WTC11 (cell line): ENCODE measurements around the gene ZNF689. TPM values are rescaled to one million over a fixed set of nuclear protein-coding genes. Genes with fewer than 3 reads are reported as not detected.

Experiments used
- ATAC-seq: fragments of 200-7000 bp; cut with Tn5 transposase; 2 replicates; pipeline ENCODE4 v1.10.0; 2021; ENCODE audit warnings: mild to moderate bottlenecking, moderate library complexity
- CTCF ChIA-PET: fragments of 300-600 bp; sonication (Branson Sonifier 250); formaldehyde crosslinking; loops from one replicate; lab custom pipeline; 2021; ENCODE audit warnings: antibody characterized with exemption; lab: Charles Lee
- POLR2A ChIA-PET: fragments of 350-600 bp; sonication (Branson Sonifier 250); formaldehyde crosslinking; loops from one replicate; lab custom pipeline; 2021; ENCODE audit warnings: antibody characterized with exemption; lab: Charles Lee
- DNase-seq: peaks from one replicate; pipeline ENCODE4 v3.0.0; 2021; ENCODE audit warnings: low spot score
- H3K27ac Mint-ChIP-seq: 2 replicates; pipeline ENCODE4 v1.8.0; 2021; ENCODE audit warnings: mixed read lengths
- H3K27me3 Mint-ChIP-seq: 2 replicates; pipeline ENCODE4 v1.8.0; 2021; ENCODE audit warnings: low read depth, mild to moderate bottlenecking, moderate library complexity, mixed read lengths
- H3K36me3 Mint-ChIP-seq: 2 replicates; pipeline ENCODE4 v1.8.0; 2021; ENCODE audit warnings: mixed read lengths
- H3K4me1 Mint-ChIP-seq: 2 replicates; pipeline ENCODE4 v1.8.0; 2022; ENCODE audit warnings: mixed read lengths
- H3K4me3 Mint-ChIP-seq: 2 replicates; pipeline ENCODE4 v1.8.0; 2021; ENCODE audit warnings: mild to moderate bottlenecking, moderate library complexity, mixed read lengths
- H3K9me3 Mint-ChIP-seq: 2 replicates; pipeline ENCODE4 v1.8.0; 2021; ENCODE audit warnings: mixed read lengths
- AR ChIP-seq: fragments of 250-450 bp; sonication (Bioruptor Pico); IDR thresholded peaks from 2 replicates; pipeline ENCODE4 v1.9.0; 2021; ENCODE audit warnings: mild to moderate bottlenecking
- ATF1 ChIP-seq: sonication (generic); formaldehyde crosslinking; IDR thresholded peaks from 2 replicates; pipeline ENCODE4 v1.8.1; 2023; ENCODE audit warnings: mild to moderate bottlenecking, moderate library complexity, missing genetic modification reagents
- ELF4 ChIP-seq: sonication (generic); formaldehyde crosslinking; IDR thresholded peaks from 2 replicates; pipeline ENCODE4 v1.8.1; 2022; ENCODE audit warnings: low read depth, mild to moderate bottlenecking, moderate library complexity, missing genetic modification reagents
- ERG ChIP-seq: fragments of 250-450 bp; sonication (Bioruptor Pico); IDR thresholded peaks from 2 replicates; pipeline ENCODE4 v1.8.0; 2021; ENCODE audit warnings: mild to moderate bottlenecking
- ETV6 ChIP-seq: sonication (generic); formaldehyde crosslinking; IDR thresholded peaks from 2 replicates; pipeline ENCODE4 v1.8.1; 2022; ENCODE audit warnings: mild to moderate bottlenecking, missing genetic modification reagents
- FOXK1 ChIP-seq: sonication (generic); formaldehyde crosslinking; IDR thresholded peaks from 2 replicates; pipeline ENCODE4 v1.8.0; 2022; ENCODE audit warnings: mild to moderate bottlenecking, moderate library complexity, missing genetic modification reagents
- NFATC4 ChIP-seq: fragments of 250-450 bp; sonication (Bioruptor Pico); IDR thresholded peaks from 2 replicates; pipeline ENCODE4 v1.9.0; 2021; ENCODE audit warnings: mild to moderate bottlenecking
- NFE2L1 ChIP-seq: sonication (generic); formaldehyde crosslinking; IDR thresholded peaks from 2 replicates; pipeline ENCODE4 v1.8.1; 2023; ENCODE audit warnings: missing genetic modification reagents
- PREB ChIP-seq: sonication (generic); formaldehyde crosslinking; IDR thresholded peaks from 2 replicates; pipeline ENCODE4 v1.8.1; 2022; ENCODE audit warnings: mild to moderate bottlenecking, missing genetic modification reagents, moderate library complexity, borderline replicate concordance
- SMAD4 ChIP-seq: sonication (generic); formaldehyde crosslinking; IDR thresholded peaks from 2 replicates; pipeline ENCODE4 v1.8.0; 2022; ENCODE audit warnings: mild to moderate bottlenecking, missing genetic modification reagents
- SP1 ChIP-seq: sonication (generic); formaldehyde crosslinking; conservative IDR thresholded peaks from 2 replicates; pipeline ENCODE4 v1.8.1; 2022; ENCODE audit warnings: missing genetic modification reagents
- TCF7 ChIP-seq: sonication (generic); formaldehyde crosslinking; IDR thresholded peaks from 2 replicates; pipeline ENCODE4 v1.8.0; 2022; ENCODE audit warnings: mild to moderate bottlenecking, low read depth, missing genetic modification reagents, moderate library complexity
- TEAD1 ChIP-seq: sonication (generic); formaldehyde crosslinking; IDR thresholded peaks from 2 replicates; pipeline ENCODE4 v1.8.0; 2022; ENCODE audit warnings: mild to moderate bottlenecking, missing genetic modification reagents
- USF1 ChIP-seq: sonication (generic); formaldehyde crosslinking; IDR thresholded peaks from 2 replicates; pipeline ENCODE4 v1.8.0; 2022; ENCODE audit warnings: mild to moderate bottlenecking, missing genetic modification reagents
- USF2 ChIP-seq: sonication (generic); formaldehyde crosslinking; IDR thresholded peaks from 2 replicates; pipeline ENCODE4 v1.8.1; 2023; ENCODE audit warnings: mild to moderate bottlenecking, missing genetic modification reagents, moderate library complexity
- ZBTB21 ChIP-seq: sonication (generic); formaldehyde crosslinking; IDR thresholded peaks from 2 replicates; pipeline ENCODE4 v1.8.1; 2023; ENCODE audit warnings: mild to moderate bottlenecking, missing genetic modification reagents, borderline replicate concordance
- ZBTB43 ChIP-seq: sonication (generic); formaldehyde crosslinking; IDR thresholded peaks from 2 replicates; pipeline ENCODE4 v1.8.1; 2023; ENCODE audit warnings: mild to moderate bottlenecking, missing genetic modification reagents
- ZNF263 ChIP-seq: sonication (generic); formaldehyde crosslinking; IDR thresholded peaks from 2 replicates; pipeline ENCODE4 v1.8.1; 2022; ENCODE audit warnings: low read depth, mild to moderate bottlenecking, moderate library complexity, missing genetic modification reagents
- ZNF396 ChIP-seq: fragments of 250-450 bp; sonication (Bioruptor Pico); IDR thresholded peaks from 2 replicates; pipeline ENCODE4 v1.8.0; 2021; ENCODE audit warnings: mild to moderate bottlenecking, moderate library complexity, borderline replicate concordance
- ZNF416 ChIP-seq: fragments of 250-450 bp; sonication (Bioruptor Pico); IDR thresholded peaks from 2 replicates; pipeline ENCODE4 v1.9.0; 2021; ENCODE audit warnings: mild to moderate bottlenecking, inconsistent platforms
- ZNF423 ChIP-seq: fragments of 250-450 bp; sonication (Bioruptor Pico); IDR thresholded peaks from 2 replicates; pipeline ENCODE4 v2.1.2; 2022; ENCODE audit warnings: mild to moderate bottlenecking, moderate library complexity
- total RNA-seq: library from RNA; stranded (reverse); gene quantifications from 3 replicates; pipeline ENCODE4 v1.2.3, GENCODE V29; 2021

The ZNF689 gene
- total RNA-seq, 1 experiment from 2014 or later = 13.2 TPM

- ATAC-seq (peak; percentile 1), DNase-seq (peak; percentile 58)
- no peaks in the 10 kb centered on the region for H3K9me3 Mint-ChIP-seq
These were observed 48.9 kb downstream of the ZNF689 start for GRCh38 chr16:30561089-30561816.

GRCh38 chr16:30559690-30560089 lies 50.5 kb downstream of the ZNF689 start:
- no peak for ATAC-seq
- CTCF ChIA-PET = interaction anchor here (1.0 kb wide), 1 partner anchor 24 kb away, joined by 3 read pairs; no protein-coding TSS in a partner anchor
- Mint-ChIP-seq H3K27ac (peak overlapping the region; percentile 71; the same call in 1 of the 2 replicates), H3K4me3 (peak overlapping the region; percentile 40; the same call in 1 of the 2 replicates), H3K36me3 (peaks cover 4% of the 10 kb centered on the region), H3K4me1 (peaks cover 26% of the 10 kb centered on the region), H3K27me3 (peaks cover 17% of the 10 kb centered on the region), H3K9me3 (no peaks in the 10 kb centered on the region)
- no peak for DNase-seq
- POLR2A ChIA-PET = interaction anchor here (1.3 to 3.5 kb wide), 3 partner anchors 12 to 25 kb away, joined by 3 to 42 read pairs (median 7); partner anchors contain the start of genes ZNF688 and ZNF747
- TF ChIP-seq NFATC4 (CRISPR knock-in tag) = no peak
- no peak for TF ChIP-seq PREB (CRISPR knock-in tag)
- TF ChIP-seq ZNF416 = no peak
- TF ChIP-seq ETV6 = no peak
- no peak for TF ChIP-seq FOXK1 (CRISPR knock-in tag)
- no peak for TF ChIP-seq ATF1 (CRISPR knock-in tag)
- TF ChIP-seq TCF7 (CRISPR knock-in tag) = no peak
- TF ChIP-seq ZNF396 (CRISPR knock-in tag) = no peak
- no peak for TF ChIP-seq ELF4 (CRISPR knock-in tag)
- TF ChIP-seq SMAD4 = no peak
- no peak for TF ChIP-seq AR (CRISPR knock-in tag)
- TF ChIP-seq TEAD1 (CRISPR knock-in tag) = no peak
- no peak for TF ChIP-seq ZBTB21

More at GRCh38 chr16:30561089-30561816, 48.9 kb downstream of the ZNF689 start:
- Mint-ChIP-seq H3K4me3 (peak overlapping the region; percentile 71), H3K27me3 (peaks cover 17% of the 10 kb centered on the region), H3K36me3 (peaks cover under 1% of the 10 kb centered on the region), H3K4me1 (peaks cover 21% of the 10 kb centered on the region), H3K27ac (no peak overlapping the region)
- ChIA-PET POLR2A (interaction anchor here (0.8 to 2.0 kb wide), 4 partner anchors 9 to 131 kb away, joined by 3 to 7 read pairs (median 4); partner anchors contain the start of genes DCTPP1, ZNF688 and ZNF747), CTCF (interaction anchor here (0.6 to 2.2 kb wide), 8 partner anchors 11 to 330 kb away, joined by 3 to 14 read pairs (median 4); partner anchors contain the start of genes DCTPP1, ZNF688, ZNF689 and ZNF747)
- TF ChIP-seq ERG (CRISPR knock-in tag) = no peak
- no peak for TF ChIP-seq NFE2L1 (CRISPR knock-in tag)
- no peak for TF ChIP-seq ZNF263 (CRISPR knock-in tag)
- no peak for TF ChIP-seq USF2
- no peak for TF ChIP-seq SP1 (CRISPR knock-in tag)
- TF ChIP-seq USF1 = no peak
- TF ChIP-seq ZBTB43 = no peak
- TF ChIP-seq ZNF423 = no peak
